Heart left ventricle (tissue), 16 donors: ENCODE measurements around the gene PRSS16. TPM values are rescaled to one million over a fixed set of nuclear protein-coding genes. Genes with fewer than 3 reads are reported as not detected.

ENCODE experiments used
- ATAC-seq, 4 donors: fragments of 200-7000 bp; cut with Tn5 transposase; one replicate each; pipeline ENCODE4 v1.9.1; 2020 to 2022; ENCODE audit warnings: moderate library complexity in 4 of 4, mild to moderate bottlenecking in 3 of 4, moderate number of reproducible peaks in 1 of 4
- DNase-seq, 5 donors: peaks; one replicate each; pipeline ENCODE4 v3.0.0-alpha.2; 2020
- H3K27ac ChIP-seq, 12 donors: fragments of 200-600 bp; sonication (generic) in 4 of 12; one replicate each; pipeline versions ENCODE4 v1.5.0 to v1.8.0; 2016 to 2022; ENCODE audit warnings: mild to moderate bottlenecking in 2 of 12
- H3K27me3 ChIP-seq, 9 donors: fragments of 200-600 bp; sonication (generic) in 2 of 9; one replicate each; pipeline versions ENCODE4 v1.5.1 to v1.8.0; 2016 to 2022; ENCODE audit warnings: mild to moderate bottlenecking in 3 of 9
- H3K36me3 ChIP-seq, 9 donors: fragments of 200-600 bp; sonication (generic) in 2 of 9; one replicate each; pipeline versions ENCODE4 v1.5.0 to v1.8.0; 2018 to 2022; ENCODE audit warnings: mild to moderate bottlenecking in 2 of 9
- H3K4me1 ChIP-seq, 12 donors: fragments of 200-600 bp; sonication (generic) in 4 of 12; one replicate each; pipeline versions ENCODE4 v1.5.0 to v1.8.0; 2016 to 2022; ENCODE audit warnings: mild to moderate bottlenecking in 3 of 12
- H3K4me3 ChIP-seq, 12 donors: fragments of 200-600 bp; sonication (generic) in 4 of 12; one replicate each; pipeline versions ENCODE4 v1.5.0 to v1.8.0; 2017 to 2022; ENCODE audit warnings: mild to moderate bottlenecking in 9 of 12, moderate library complexity in 4 of 12
- H3K9me3 ChIP-seq, 12 donors: fragments of 200-600 bp; sonication (generic) in 4 of 12; one replicate each; pipeline versions ENCODE4 v1.5.0 to v1.8.0; 2016 to 2022; ENCODE audit warnings: mild to moderate bottlenecking in 1 of 12
- POLR2A ChIP-seq, 2 donors: fragments of 450-650 bp; IDR thresholded peaks; one replicate each; pipeline ENCODE4 v1.6.1; 2017; ENCODE audit warnings: antibody characterized with exemption in 2 of 2, mild to moderate bottlenecking in 2 of 2, moderate library complexity in 2 of 2
- whole genome bisulfite sequencing, 4 donors: extraction: QIAGEN DNeasy Blood & Tissue Kit in 2 of 4; methylation state at CpG; one replicate each; pipeline versions ENCODE4 v1.1.5 to v1.1.7; 2013 to 2018; 5-methylcytosine and 5-hydroxymethylcytosine counted together
- intact Hi-C, 10 donors: fragments of 100-400 bp; cut with DNase I; formaldehyde crosslinking; loops; one replicate each; pipeline versions ENCODE4 v1.11.1 to v1.14.2; 2022
- polyA plus RNA-seq, 2 donors: library from polyadenylated mRNA; stranded (reverse); fragments of 200-250 nt; gene quantifications; one replicate each; pipeline ENCODE4 v1.2.3, GENCODE V29; 2013
- total RNA-seq, 9 donors: library from RNA; depleted of rRNA in 2 of 9; stranded (reverse); fragments of >200 nt in 2 of 9; fragmentation: NEBNext Ultra II Directional in 3 of 9; extraction: Animal tissue kit (Norgen Biotek cat#: 25700) in 3 of 9; gene quantifications; one replicate each; pipeline versions ENCODE4 v1.1.0 to v1.2.4, GENCODE V29; 2016 to 2023
- TF ChIP-seq, protein P1 (sequence below), 12 donors: fragments of 200-600 bp; sonication (generic) in 4 of 12; IDR thresholded peaks; one replicate each; pipeline versions ENCODE4 v1.5.0 to v1.8.0; 2018 to 2022; ENCODE audit warnings: antibody characterized with exemption in 12 of 12, mild to moderate bottlenecking in 5 of 12
- donor health status: ischemic (EF 13 %, LVEDD 7.1; RV severe dilation, severe dysfunction).
- donor health status: healthy with polysubstance abuse.
- donor health status: DM: no; HTN: yes; CAD: no.
- donor health status: DM: no; HTN: no; CAD: no.
- donor health status: ischemic (EF 25% LVEDD 6.9; RV normal size, moderate dysfunction).
- donor health status: ischemic (EF 25% LVEDD 5.7; RV mildly dilated, moderate dysfunction).
- donor health status: healthy.
- donor health status: DM: yes; HTN: yes; CAD: no.
- donor health status: ischemic (EF 35%, LVEDD 5.7; RV mildly dilated, moderate dysfunction).
- donor health status: nonischemic (EF 11% LVEDD 7.7; RV severe dilation, severe dysfunction).
- donor health status: DM: yes; HTN: yes; CAD: no.
- donor health status: PGD.
- donor health status: ischemic (EF 29% LVEDD 5.4; RV normal size, mild dysfunction).
- donor health status: nonischemic (EF 23%, LVEDD 6.1; RV moderate dilation, normal function).

Gene PRSS16
- total and polyA plus RNA-seq, 11 donors, result 0.11 to 1.5 TPM; not detected in 9

GRCh38 chr6:27287751-27288135 is 40.2 kb downstream of the PRSS16 start:
- H3K27ac ChIP-seq, result no peak overlapping the region
- ATAC-seq, result no peak
- intact Hi-C loops, result no loop called here
- no peaks in the 10 kb centered on the region for H3K36me3 ChIP-seq
- no peak for DNase-seq
- H3K4me3 ChIP-seq, result no peak overlapping the region
- 3 to 8% (median 6%) methylated on average over 8 of the region's 8 CpGs for WGBS, 4 donors
- no peaks in the 10 kb centered on the region for H3K4me1 ChIP-seq
- TF ChIP-seq, protein P1, sequence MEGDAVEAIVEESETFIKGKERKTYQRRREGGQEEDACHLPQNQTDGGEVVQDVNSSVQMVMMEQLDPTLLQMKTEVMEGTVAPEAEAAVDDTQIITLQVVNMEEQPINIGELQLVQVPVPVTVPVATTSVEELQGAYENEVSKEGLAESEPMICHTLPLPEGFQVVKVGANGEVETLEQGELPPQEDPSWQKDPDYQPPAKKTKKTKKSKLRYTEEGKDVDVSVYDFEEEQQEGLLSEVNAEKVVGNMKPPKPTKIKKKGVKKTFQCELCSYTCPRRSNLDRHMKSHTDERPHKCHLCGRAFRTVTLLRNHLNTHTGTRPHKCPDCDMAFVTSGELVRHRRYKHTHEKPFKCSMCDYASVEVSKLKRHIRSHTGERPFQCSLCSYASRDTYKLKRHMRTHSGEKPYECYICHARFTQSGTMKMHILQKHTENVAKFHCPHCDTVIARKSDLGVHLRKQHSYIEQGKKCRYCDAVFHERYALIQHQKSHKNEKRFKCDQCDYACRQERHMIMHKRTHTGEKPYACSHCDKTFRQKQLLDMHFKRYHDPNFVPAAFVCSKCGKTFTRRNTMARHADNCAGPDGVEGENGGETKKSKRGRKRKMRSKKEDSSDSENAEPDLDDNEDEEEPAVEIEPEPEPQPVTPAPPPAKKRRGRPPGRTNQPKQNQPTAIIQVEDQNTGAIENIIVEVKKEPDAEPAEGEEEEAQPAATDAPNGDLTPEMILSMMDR (IDR thresholded peaks at IDR 0.05), result no peak
- TF ChIP-seq POLR2A (IDR thresholded peaks at IDR 0.05), result no peak
- H3K9me3 ChIP-seq, result peaks cover 0 to 24% (median 0%) of the 10 kb centered on the region in 12 donors
- H3K27me3 ChIP-seq, result peaks cover 51 to 100% (median 99%) of the 10 kb centered on the region in 9 donors

- DNase-seq (no peak), ATAC-seq (no peak)
- Histone ChIP-seq H3K4me3 (no peak overlapping the region), H3K9me3 (peaks cover 0 to 26% (median 0%) of the 10 kb centered on the region in 12 donors), H3K27me3 (peaks cover 52 to 100% (median 100%) of the 10 kb centered on the region in 9 donors), H3K4me1 (no peaks in the 10 kb centered on the region), H3K36me3 (no peaks in the 10 kb centered on the region), H3K27ac (no peak overlapping the region)
- intact Hi-C loops, result no loop called here
- WGBS, 4 donors, result 2 to 3% (median 2%) methylated on average over 32 to 33 of the region's 33 CpGs
- TF ChIP-seq, protein P1 (IDR thresholded peaks at IDR 0.05), result no peak
These were observed 40.9 kb downstream of the PRSS16 start for GRCh38 chr6:27288136-27289044.

DNA sequence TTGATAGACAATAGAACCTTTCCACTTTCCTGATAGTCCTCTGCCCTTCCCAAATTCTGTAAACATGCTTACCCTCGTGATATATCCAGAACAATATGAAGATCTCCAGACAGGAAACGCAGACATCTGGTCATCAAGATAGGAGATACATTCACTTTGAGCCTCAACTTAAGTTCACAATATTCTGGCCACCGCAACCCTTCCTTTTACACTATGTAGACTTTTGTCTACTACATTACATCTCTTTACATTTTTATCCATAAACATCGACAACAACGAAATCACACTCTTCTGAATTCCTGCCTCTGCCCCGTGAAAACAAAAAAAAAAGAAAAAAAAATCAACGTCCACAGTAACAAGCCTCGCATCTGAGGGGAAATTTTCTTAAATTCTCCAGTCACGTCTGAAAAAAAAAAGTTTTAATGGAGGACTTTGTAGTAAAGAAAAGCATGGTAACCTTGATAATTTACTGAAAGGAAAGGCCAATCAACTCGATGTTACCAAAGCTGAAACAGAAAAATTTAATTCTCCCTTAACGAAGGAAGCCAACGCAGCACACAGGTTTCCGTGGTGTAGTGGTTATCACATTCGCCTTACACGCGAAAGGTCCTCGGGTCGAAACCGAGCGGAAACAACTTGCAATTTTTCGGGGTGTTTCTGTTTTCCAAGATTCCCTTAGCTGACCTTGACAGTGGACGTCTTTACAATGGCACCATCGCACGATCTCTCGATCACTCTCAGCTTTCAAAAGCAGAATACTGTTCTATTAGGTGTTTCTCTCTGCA is 42.8 kb downstream of the PRSS16 start:
- Histone ChIP-seq H3K4me1 (no peaks in the 10 kb centered on the region), H3K27ac (no peak overlapping the region), H3K4me3 (no peak overlapping the region), H3K27me3 (peaks cover 63 to 100% (median 99%) of the 10 kb centered on the region in 9 donors), H3K9me3 (peaks cover 0 to 28% (median 0%) of the 10 kb centered on the region in 12 donors), H3K36me3 (no peaks in the 10 kb centered on the region)
- intact Hi-C loops, result no loop called here
- DNase-seq, result no peak
- ATAC-seq, result no peak
- TF ChIP-seq, protein P1 (IDR thresholded peaks at IDR 0.05), result no peak
- no peak for TF ChIP-seq POLR2A (IDR thresholded peaks at IDR 0.05)
- WGBS, 4 donors, result 3 to 5% (median 4%) methylated on average over 25 of the region's 25 CpGs

DNA sequence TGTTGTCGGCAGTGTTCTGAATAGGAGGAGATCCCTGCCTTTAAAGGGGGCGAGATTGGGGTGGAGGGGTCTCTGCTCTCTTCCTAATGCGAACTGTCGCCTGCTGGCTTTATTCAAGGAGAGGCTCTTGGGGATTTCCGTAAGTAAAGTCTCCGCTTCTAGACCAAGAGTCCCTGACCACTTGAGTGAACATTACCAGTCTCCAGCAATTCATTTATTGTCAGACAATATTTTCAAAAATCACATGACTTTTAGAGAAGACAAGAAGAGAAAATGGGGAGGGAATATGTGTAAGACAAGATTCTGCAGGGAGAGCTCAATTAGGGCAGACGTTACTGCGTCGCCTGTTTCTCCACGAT is 43.3 kb downstream of the PRSS16 start:
- TF ChIP-seq, protein P1 (IDR thresholded peaks at IDR 0.05), result no peak
- no peak for TF ChIP-seq POLR2A (IDR thresholded peaks at IDR 0.05)
- DNase-seq (no peak), ATAC-seq (no peak)
- H3K36me3 ChIP-seq, result no peaks in the 10 kb centered on the region
- intact Hi-C loops, result no loop called here
- H3K4me3 ChIP-seq, result no peak overlapping the region
- peaks cover 0 to 28% (median 0%) of the 10 kb centered on the region in 12 donors for H3K9me3 ChIP-seq
- no peaks in the 10 kb centered on the region for H3K4me1 ChIP-seq
- H3K27ac ChIP-seq, result no peak overlapping the region
- 5 to 10% (median 8%) methylated on average over 10 of the region's 10 CpGs for WGBS, 4 donors
- H3K27me3 ChIP-seq, result peaks cover 64 to 100% (median 99%) of the 10 kb centered on the region in 9 donors
